ENCODE data around the gene HSPB6.

DNA sequence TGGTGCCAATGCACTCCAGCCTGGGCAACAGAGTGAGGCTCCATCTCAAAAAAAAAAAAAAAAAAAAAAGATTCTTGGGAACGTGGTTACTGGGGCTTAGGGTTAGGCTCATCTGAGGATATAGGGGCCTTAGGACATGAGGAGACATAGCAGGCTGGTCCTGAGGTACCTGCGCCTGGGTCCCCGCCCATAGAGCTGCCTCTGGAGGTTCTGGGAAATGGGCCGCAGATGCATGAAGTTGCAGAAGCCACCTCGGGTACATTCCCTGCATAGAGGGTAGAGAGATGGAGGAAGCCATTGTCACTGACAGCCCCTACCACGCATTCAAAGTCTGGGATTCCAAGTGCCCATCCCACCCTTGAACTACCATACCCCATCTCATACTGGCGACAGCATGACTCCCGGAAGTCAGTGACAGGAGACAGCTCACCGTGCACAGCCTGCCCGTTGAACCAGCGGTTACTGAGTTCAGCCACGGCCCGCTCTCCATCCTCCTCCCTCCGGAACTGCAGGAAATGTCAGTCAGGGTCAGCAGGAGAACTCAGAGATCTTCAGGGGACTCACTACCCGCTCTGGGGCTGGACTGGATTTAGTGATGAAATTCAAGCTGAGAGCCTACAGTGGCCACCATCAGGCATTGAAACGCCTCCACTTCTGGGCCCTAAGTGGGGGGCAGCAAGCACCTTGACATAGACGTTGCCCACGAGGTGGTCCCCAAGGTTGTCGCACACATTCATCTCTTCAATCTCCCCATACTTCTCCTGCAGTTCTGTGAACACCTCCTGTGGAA lies 13.0 kb downstream of the HSPB6 start:
- TF ChIP-seq CTCF (IDR thresholded peaks at IDR 0.05 in 2 of 3, conservative IDR thresholded peaks at IDR 0.05 in 1 of 3; ENCODE audit: borderline replicate concordance in 1 of 3, insufficient read depth in 1 of 3, low read depth in 2 of 3, low read length in 2 of 3): no peak
- TF ChIP-seq YY1 (IDR thresholded peaks at IDR 0.05; ENCODE audit: extremely low read depth, insufficient replicate concordance, low read depth, low read length): no peak
- no peak for TF ChIP-seq POLR2AphosphoS5 (IDR thresholded peaks at IDR 0.05; ENCODE audit: low read depth, low read length)
- no peak for TF ChIP-seq ZFX (IDR thresholded peaks at IDR 0.05)
- no peak for TF ChIP-seq ZNF274 (IDR thresholded peaks at IDR 0.05; ENCODE audit: low read depth, low read length)
- TF ChIP-seq SP1 (IDR thresholded peaks at IDR 0.05; ENCODE audit: low read depth): no peak
- no peak for TF ChIP-seq EZH2 (IDR thresholded peaks at IDR 0.05)
- TF ChIP-seq, protein P1, sequence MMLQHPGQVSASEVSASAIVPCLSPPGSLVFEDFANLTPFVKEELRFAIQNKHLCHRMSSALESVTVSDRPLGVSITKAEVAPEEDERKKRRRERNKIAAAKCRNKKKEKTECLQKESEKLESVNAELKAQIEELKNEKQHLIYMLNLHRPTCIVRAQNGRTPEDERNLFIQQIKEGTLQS (IDR thresholded peaks at IDR 0.05): no peak
- TF ChIP-seq, protein P2, sequence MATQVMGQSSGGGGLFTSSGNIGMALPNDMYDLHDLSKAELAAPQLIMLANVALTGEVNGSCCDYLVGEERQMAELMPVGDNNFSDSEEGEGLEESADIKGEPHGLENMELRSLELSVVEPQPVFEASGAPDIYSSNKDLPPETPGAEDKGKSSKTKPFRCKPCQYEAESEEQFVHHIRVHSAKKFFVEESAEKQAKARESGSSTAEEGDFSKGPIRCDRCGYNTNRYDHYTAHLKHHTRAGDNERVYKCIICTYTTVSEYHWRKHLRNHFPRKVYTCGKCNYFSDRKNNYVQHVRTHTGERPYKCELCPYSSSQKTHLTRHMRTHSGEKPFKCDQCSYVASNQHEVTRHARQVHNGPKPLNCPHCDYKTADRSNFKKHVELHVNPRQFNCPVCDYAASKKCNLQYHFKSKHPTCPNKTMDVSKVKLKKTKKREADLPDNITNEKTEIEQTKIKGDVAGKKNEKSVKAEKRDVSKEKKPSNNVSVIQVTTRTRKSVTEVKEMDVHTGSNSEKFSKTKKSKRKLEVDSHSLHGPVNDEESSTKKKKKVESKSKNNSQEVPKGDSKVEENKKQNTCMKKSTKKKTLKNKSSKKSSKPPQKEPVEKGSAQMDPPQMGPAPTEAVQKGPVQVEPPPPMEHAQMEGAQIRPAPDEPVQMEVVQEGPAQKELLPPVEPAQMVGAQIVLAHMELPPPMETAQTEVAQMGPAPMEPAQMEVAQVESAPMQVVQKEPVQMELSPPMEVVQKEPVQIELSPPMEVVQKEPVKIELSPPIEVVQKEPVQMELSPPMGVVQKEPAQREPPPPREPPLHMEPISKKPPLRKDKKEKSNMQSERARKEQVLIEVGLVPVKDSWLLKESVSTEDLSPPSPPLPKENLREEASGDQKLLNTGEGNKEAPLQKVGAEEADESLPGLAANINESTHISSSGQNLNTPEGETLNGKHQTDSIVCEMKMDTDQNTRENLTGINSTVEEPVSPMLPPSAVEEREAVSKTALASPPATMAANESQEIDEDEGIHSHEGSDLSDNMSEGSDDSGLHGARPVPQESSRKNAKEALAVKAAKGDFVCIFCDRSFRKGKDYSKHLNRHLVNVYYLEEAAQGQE (IDR thresholded peaks at IDR 0.05; ENCODE audit: low read depth): no peak
- no peak for TF ChIP-seq RAD21 (IDR thresholded peaks at IDR 0.05; ENCODE audit: low read depth)
- TF ChIP-seq, protein P3, sequence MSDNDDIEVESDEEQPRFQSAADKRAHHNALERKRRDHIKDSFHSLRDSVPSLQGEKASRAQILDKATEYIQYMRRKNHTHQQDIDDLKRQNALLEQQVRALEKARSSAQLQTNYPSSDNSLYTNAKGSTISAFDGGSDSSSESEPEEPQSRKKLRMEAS (IDR thresholded peaks at IDR 0.05): no peak
- TF ChIP-seq POLR2A (IDR thresholded peaks at IDR 0.05; ENCODE audit: borderline replicate concordance, extremely low read depth, insufficient read depth, insufficient read length): no peak
- TF ChIP-seq CBX3 (IDR thresholded peaks at IDR 0.05; ENCODE audit: low read depth): no peak
